ENCODE data around the gene CCDC83.

The CCDC83 gene

DNA sequence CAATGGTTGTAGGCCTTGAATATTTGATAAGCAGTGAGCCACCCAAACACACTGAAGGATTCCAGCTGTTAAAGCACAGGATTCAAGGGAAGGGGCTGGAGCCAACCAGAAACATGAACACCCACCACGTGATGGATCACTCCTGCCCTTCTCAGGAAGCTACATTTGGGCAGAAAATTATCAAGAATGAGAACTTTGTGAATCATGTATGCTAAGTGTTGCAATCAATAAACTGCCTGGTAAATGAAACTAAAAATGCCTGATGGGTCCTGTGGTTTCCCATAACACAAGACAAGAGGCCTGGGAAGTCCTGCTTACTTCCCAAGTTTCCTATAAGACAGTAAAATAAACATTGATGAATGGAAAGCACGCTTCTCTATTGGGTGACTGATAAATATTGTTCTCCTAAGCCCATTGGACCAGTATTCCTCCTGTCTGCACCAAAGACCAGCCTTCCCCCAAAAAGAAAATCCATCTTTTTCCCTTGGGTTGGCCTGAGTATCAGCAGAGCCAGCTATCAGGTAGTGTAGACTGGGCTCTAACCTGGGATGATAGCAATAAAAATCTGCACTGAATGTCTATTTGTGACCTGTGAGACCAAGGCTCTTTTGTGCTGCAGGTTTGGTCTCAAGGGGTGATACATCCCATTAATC is 98.4 kb downstream of the CCDC83 start:
- DNase-seq (ENCODE audit: low read depth, low spot score), result no peak
- no peak overlapping the region for H3K4me3 ChIP-seq (ENCODE audit: low read length)

DNA sequence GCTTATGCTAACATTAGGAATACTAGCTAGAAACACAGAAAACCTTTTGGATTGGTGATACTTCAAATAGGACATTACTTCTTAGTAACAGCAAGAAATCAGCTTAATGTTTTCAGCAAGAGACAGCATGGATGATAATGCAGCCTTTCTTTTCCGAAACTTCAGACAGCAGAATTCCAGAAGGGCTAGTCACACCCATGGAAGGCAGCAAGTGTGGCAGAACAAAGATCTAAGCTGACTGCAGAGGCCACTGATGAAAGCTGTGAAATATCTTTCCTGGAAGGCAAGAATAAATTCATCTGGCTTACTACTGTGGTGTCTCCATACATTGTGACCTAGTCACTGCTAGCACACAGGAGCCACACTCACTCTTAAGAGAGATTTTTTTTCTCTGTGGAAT is 100.3 kb downstream of the CCDC83 start:
- no peak for DNase-seq (ENCODE audit: low read depth, low spot score)
- H3K4me3 ChIP-seq (ENCODE audit: low read length), result no peak overlapping the region

- no peak overlapping the region for H3K4me3 ChIP-seq (ENCODE audit: low read length)
- no peak for DNase-seq (ENCODE audit: low read depth, low spot score)
These were observed 105.5 kb downstream of the CCDC83 start for GRCh38 chr11:85960678-85961077.

GRCh38 chr11:85961130-85961529 is 105.9 kb downstream of the CCDC83 start:
- no peak for DNase-seq (ENCODE audit: low read depth, low spot score)
- H3K4me3 ChIP-seq (ENCODE audit: low read length), result no peak overlapping the region

- H3K4me3 ChIP-seq (ENCODE audit: low read length), result no peak overlapping the region
- DNase-seq (ENCODE audit: low read depth, low spot score), result no peak
These were observed 106.8 kb downstream of the CCDC83 start for GRCh38 chr11:85961930-85962363.

GRCh38 chr11:85965202-85965601 is 110.0 kb downstream of the CCDC83 start:
- DNase-seq (ENCODE audit: low read depth, low spot score), result no peak
- H3K4me3 ChIP-seq (ENCODE audit: low read length), result no peak overlapping the region

DNA sequence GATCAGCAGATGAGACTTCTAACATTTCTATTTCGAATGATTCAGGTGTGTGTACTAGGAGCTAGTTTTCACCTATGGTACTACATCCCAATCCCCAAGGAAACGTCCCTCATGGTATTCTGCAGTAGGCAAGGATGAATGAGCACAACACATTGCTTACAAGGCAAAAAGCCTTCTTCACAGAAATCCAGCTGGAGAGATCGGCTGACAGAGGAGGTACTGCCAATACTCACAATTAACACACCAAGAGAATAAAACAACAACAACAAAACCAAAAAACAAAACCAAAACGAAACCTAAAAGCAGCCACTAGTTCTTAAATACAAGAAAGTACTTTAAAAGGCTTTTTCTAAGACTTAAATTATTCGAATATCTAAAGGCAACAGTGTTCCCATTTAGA is 112.3 kb downstream of the CCDC83 start:
- no peak overlapping the region for H3K4me3 ChIP-seq (ENCODE audit: low read length)
- DNase-seq (ENCODE audit: low read depth, low spot score), result no peak
